Panc1 (cell line): ENCODE measurements around the gene TREX2. TPM values are rescaled to one million over a fixed set of nuclear protein-coding genes. Genes with fewer than 3 reads are reported as not detected.

Source experiments
- ATAC-seq: fragments of 200-7000 bp; cut with Tn5 transposase; 2 replicates; pipeline ENCODE4 v1.9.1; 2020; ENCODE audit warnings: mild to moderate bottlenecking, moderate library complexity
- BruUV-seq: library from RNA; stranded (reverse); fragments of 400-500 nt; replicated peaks from 2 replicates; lab custom pipeline; 2021; lab: Mats Ljungman, UMichigan
- CTCF ChIA-PET: fragments of 300-600 bp; sonication (Branson Sonifier 250); formaldehyde crosslinking; loops from one replicate; lab custom pipeline; 2022; ENCODE audit warnings: antibody characterized with exemption; lab: Charles Lee
- POLR2A ChIA-PET: fragments of 300-600 bp; sonication (Branson Sonifier 250); formaldehyde crosslinking; loops from one replicate; lab custom pipeline; 2022; ENCODE audit warnings: antibody characterized with exemption; lab: Charles Lee
- DNase-seq: peaks from one replicate; pipeline ENCODE4 v3.0.0-alpha.2; 2010; ENCODE audit warnings: low read depth, low spot score
- H3K27ac ChIP-seq: 2 replicates; pipeline ENCODE4 v1.5.1; 2011; ENCODE audit warnings: mild to moderate bottlenecking, low read length, inconsistent platforms
- H3K27me3 ChIP-seq: fragments of 200-500 bp; sonication (Bioruptor generic); 2 replicates; pipeline ENCODE4 v1.6.0; 2014; ENCODE audit warnings: low read length, inconsistent platforms; ENCODE audit not compliant: control insufficient read depth, insufficient read depth
- H3K36me3 ChIP-seq: fragments of 200-500 bp; sonication (Bioruptor generic); 2 replicates; pipeline ENCODE4 v1.5.1; 2014; ENCODE audit warnings: inconsistent platforms, mild to moderate bottlenecking, low read length, moderate library complexity; ENCODE audit not compliant: control insufficient read depth, insufficient read depth
- H3K4me1 ChIP-seq: 2 replicates; pipeline ENCODE4 v1.5.1; 2011; ENCODE audit warnings: inconsistent platforms, mild to moderate bottlenecking, low read length, moderate library complexity; ENCODE audit not compliant: control insufficient read depth, insufficient read depth
- H3K4me3 ChIP-seq, 2 experiments: 2 replicates each; pipeline ENCODE4 v1.5.1; 2011 to 2012; ENCODE audit warnings: low read depth in 2 of 2, low read length in 2 of 2, mild to moderate bottlenecking in 2 of 2, inconsistent platforms in 1 of 2, moderate library complexity in 1 of 2
- H3K9me3 ChIP-seq: fragments of 200-500 bp; sonication (Bioruptor generic); 2 replicates; pipeline ENCODE4 v1.5.1; 2014; ENCODE audit warnings: low read depth, mild to moderate bottlenecking, inconsistent platforms, low read length, moderate library complexity; ENCODE audit not compliant: control insufficient read depth, insufficient read depth
- POLR2AphosphoS5 ChIP-seq: IDR thresholded peaks from 2 replicates; pipeline ENCODE4 v1.6.1; 2012; ENCODE audit warnings: mild to moderate bottlenecking, low read depth, low read length, moderate library complexity
- SIN3A ChIP-seq: IDR thresholded peaks from 2 replicates; pipeline ENCODE4 v1.6.1; 2012; ENCODE audit warnings: low read depth, mild to moderate bottlenecking, low read length, moderate library complexity, borderline replicate concordance; ENCODE audit not compliant: insufficient read depth
- TCF7L2 ChIP-seq: IDR thresholded peaks from 2 replicates; pipeline ENCODE4 v1.6.1; 2011; ENCODE audit warnings: mild to moderate bottlenecking, low read depth, low read length, inconsistent platforms
- in situ Hi-C: cut with HindIII; loops from 2 replicates; pipeline ENCODE4 v1.10.0; 2016; ENCODE audit warnings: low sequenced_read_pairs, low pct_unique_long_range_greater_than_20kb
- intact Hi-C: fragments of 100-400 bp; cut with micrococcal nuclease; formaldehyde crosslinking; loops from one replicate; pipeline ENCODE4 v1.10.0; 2022; ENCODE audit not compliant: unreplicated experiment
- total RNA-seq: library from RNA; stranded (reverse); gene quantifications from one replicate; pipeline ENCODE4 v1.2.1, GENCODE V29; 2021; ENCODE audit not compliant: unreplicated experiment
- TF ChIP-seq, protein P1 (sequence below): fragments of 450-650 bp; IDR thresholded peaks from 2 replicates; pipeline ENCODE4 v1.5.1; 2017; ENCODE audit warnings: mild to moderate bottlenecking
- TF ChIP-seq, protein P2 (sequence below), 2 experiments: IDR thresholded peaks; 2 replicates each; pipeline ENCODE4 v1.6.1; 2011 to 2012; ENCODE audit warnings: low read depth in 2 of 2, control low read depth in 1 of 2, low read length in 1 of 2, mild to moderate bottlenecking in 1 of 2, moderate library complexity in 1 of 2; ENCODE audit not compliant: insufficient read depth in 1 of 2

Gene TREX2
- total RNA-seq, 1 experiment from 2014 or later, result 2.4 TPM

DNA sequence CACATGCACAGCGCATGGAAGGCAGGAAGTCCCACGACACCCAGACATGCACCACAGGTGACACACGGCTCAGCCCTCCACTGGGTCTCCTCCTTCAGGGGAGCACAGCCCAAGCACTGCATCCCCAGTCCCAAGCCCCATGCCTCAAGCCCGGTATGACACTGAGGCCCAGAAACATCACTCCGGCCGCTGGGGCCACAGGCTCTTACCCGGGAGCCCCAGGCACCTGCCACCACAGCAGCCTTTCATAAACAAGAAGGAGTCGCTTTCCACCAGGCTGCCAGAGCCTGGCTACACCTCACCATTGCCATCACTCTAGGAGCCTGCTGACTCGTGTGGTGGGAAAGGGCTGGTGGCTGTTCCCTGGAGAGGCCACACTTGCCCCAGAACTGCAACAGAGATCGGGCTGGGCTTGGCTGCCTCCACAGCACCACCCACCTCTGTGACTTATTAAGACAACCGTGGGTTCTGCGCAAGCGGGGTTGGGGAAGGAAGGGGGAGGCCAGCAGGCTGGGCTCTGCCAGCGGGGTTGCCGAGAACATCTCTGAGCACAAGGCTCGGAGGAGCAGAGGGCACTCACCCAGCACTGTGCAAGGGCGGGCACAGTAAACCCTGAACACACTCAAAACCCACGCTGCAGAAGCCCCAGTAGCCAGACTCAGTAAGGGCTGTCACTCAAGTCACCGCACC is 20.0 kb upstream of the TREX2 start:
- DNase-seq (no peak), ATAC-seq (no peak)
- no peak overlapping the region for H3K27ac ChIP-seq
- H3K4me3 ChIP-seq, result no peak overlapping the region
- no peaks in the 10 kb centered on the region for H3K36me3 ChIP-seq
- in situ Hi-C loops, result no loop called here
- POLR2A ChIA-PET, result interaction anchor here (0.6 kb wide), 1 partner anchor 28 kb away, joined by 7 read pairs; no protein-coding TSS in a partner anchor
- CTCF ChIA-PET, result interaction anchor here (0.7 kb wide), 1 partner anchor 190 kb away, joined by 13 read pairs; no protein-coding TSS in a partner anchor
- intact Hi-C loops, result no loop called here
- TF ChIP-seq SIN3A (no peak), TCF7L2 (no peak), POLR2AphosphoS5 (no peak)
- TF ChIP-seq, protein P1, sequence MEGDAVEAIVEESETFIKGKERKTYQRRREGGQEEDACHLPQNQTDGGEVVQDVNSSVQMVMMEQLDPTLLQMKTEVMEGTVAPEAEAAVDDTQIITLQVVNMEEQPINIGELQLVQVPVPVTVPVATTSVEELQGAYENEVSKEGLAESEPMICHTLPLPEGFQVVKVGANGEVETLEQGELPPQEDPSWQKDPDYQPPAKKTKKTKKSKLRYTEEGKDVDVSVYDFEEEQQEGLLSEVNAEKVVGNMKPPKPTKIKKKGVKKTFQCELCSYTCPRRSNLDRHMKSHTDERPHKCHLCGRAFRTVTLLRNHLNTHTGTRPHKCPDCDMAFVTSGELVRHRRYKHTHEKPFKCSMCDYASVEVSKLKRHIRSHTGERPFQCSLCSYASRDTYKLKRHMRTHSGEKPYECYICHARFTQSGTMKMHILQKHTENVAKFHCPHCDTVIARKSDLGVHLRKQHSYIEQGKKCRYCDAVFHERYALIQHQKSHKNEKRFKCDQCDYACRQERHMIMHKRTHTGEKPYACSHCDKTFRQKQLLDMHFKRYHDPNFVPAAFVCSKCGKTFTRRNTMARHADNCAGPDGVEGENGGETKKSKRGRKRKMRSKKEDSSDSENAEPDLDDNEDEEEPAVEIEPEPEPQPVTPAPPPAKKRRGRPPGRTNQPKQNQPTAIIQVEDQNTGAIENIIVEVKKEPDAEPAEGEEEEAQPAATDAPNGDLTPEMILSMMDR, result no peak
- TF ChIP-seq, protein P2, sequence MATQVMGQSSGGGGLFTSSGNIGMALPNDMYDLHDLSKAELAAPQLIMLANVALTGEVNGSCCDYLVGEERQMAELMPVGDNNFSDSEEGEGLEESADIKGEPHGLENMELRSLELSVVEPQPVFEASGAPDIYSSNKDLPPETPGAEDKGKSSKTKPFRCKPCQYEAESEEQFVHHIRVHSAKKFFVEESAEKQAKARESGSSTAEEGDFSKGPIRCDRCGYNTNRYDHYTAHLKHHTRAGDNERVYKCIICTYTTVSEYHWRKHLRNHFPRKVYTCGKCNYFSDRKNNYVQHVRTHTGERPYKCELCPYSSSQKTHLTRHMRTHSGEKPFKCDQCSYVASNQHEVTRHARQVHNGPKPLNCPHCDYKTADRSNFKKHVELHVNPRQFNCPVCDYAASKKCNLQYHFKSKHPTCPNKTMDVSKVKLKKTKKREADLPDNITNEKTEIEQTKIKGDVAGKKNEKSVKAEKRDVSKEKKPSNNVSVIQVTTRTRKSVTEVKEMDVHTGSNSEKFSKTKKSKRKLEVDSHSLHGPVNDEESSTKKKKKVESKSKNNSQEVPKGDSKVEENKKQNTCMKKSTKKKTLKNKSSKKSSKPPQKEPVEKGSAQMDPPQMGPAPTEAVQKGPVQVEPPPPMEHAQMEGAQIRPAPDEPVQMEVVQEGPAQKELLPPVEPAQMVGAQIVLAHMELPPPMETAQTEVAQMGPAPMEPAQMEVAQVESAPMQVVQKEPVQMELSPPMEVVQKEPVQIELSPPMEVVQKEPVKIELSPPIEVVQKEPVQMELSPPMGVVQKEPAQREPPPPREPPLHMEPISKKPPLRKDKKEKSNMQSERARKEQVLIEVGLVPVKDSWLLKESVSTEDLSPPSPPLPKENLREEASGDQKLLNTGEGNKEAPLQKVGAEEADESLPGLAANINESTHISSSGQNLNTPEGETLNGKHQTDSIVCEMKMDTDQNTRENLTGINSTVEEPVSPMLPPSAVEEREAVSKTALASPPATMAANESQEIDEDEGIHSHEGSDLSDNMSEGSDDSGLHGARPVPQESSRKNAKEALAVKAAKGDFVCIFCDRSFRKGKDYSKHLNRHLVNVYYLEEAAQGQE (IDR thresholded peaks at IDR 0.05; ENCODE audit: insufficient read depth in 1 of 2, low read depth in 2 of 2, low read length in 1 of 2), result no peak
- no TSS peak for BruUV-seq
- H3K27me3 ChIP-seq, result no peaks in the 10 kb centered on the region
- H3K9me3 ChIP-seq, result no peaks in the 10 kb centered on the region
- H3K4me1 ChIP-seq, result no peaks in the 10 kb centered on the region

DNA sequence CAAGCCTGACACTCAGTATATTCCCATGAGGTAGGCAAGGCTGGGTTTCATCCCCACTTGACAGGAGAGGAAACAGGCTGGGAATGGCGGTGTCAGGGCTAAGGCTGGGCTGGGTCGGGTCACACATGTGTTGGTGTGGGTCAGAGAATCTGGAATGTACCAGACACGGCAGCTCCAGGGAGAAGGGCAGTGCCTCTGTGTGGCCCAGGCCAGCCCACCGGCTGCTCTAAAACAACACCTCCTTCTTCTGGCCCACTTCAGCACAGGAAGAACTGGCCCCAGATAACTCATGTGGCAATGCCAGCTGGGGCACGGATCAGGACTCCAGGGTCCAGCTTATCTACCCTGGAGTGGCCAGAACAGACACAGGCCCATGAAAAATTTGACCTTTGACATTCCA is 18.3 kb upstream of the TREX2 start:
- Histone ChIP-seq H3K36me3 (no peaks in the 10 kb centered on the region), H3K27me3 (no peaks in the 10 kb centered on the region), H3K9me3 (no peaks in the 10 kb centered on the region), H3K4me1 (no peaks in the 10 kb centered on the region), H3K4me3 (no peak overlapping the region), H3K27ac (no peak overlapping the region)
- intact Hi-C loops, result no loop called here
- in situ Hi-C loops, result no loop called here
- no peak for TF ChIP-seq SIN3A
- TF ChIP-seq POLR2AphosphoS5, result no peak
- TF ChIP-seq, protein P2 (IDR thresholded peaks at IDR 0.05; ENCODE audit: insufficient read depth in 1 of 2, low read depth in 2 of 2, low read length in 1 of 2), result no peak
- TF ChIP-seq, protein P1, result no peak
- no peak for TF ChIP-seq TCF7L2
- DNase-seq, result no peak
- ChIA-PET POLR2A (no interaction called here), CTCF (no interaction called here)
- no peak for ATAC-seq
- BruUV-seq, result no TSS peak
